ENCODE data around the gene TAS1R1. TPM values are rescaled to one million over a fixed set of nuclear protein-coding genes. Genes with fewer than 3 reads are reported as not detected.

The TAS1R1 gene
- total RNA-seq, 6 experiments from 2014 or later = 0.26 TPM; not detected in 5

DNA sequence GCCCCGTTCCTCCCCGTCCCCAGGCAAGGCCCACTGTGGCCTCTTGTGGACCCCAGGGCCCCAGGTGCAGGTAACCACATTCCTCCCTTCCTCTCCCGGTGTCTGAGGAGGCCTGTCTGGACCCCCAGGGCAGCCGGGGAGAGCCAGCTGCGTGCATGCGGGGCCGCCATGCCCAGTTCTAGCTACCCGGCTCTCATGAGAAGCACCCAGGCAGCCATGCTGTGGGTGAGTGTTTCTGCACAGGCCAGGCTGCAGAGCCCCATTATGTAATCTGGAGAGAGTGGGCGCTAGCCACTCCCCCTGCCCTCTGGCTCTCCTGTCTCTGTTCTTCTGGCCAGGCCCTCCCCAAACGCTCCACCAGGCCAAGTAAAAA is 45.2 kb upstream of the TAS1R1 start:
- no peaks in the 10 kb centered on the region for H3K27me3 ChIP-seq
- intact Hi-C loops (cut with DNase I) = no loop called here
- no peak overlapping the region for H3K27ac ChIP-seq
- TF ChIP-seq POLR2A (IDR thresholded peaks at IDR 0.05) (no peak), CTCF (IDR thresholded peaks at IDR 0.05) (no peak)
- ATAC-seq (peak in 3 of 4 donors; percentile 20 to 58 (median 44)), DNase-seq (no peak)
- 75% methylated on average over 2 of the region's 10 CpGs for WGBS (ENCODE audit: insufficient coverage, low coverage, low lambda C conversion rate, missing lambda C conversion rate)
- H3K36me3 ChIP-seq = no peaks in the 10 kb centered on the region
- H3K9me3 ChIP-seq = no peaks in the 10 kb centered on the region
- no peak overlapping the region for H3K4me3 ChIP-seq
- no peaks in the 10 kb centered on the region for H3K4me1 ChIP-seq

- no peak for DNase-seq
- Histone ChIP-seq H3K27ac (no peak overlapping the region), H3K4me3 (no peak overlapping the region), H3K9me3 (no peaks in the 10 kb centered on the region), H3K4me1 (no peaks in the 10 kb centered on the region), H3K36me3 (no peaks in the 10 kb centered on the region), H3K27me3 (no peaks in the 10 kb centered on the region)
- no peak for ATAC-seq
- intact Hi-C loops (cut with DNase I) = no loop called here
- TF ChIP-seq CTCF (IDR thresholded peaks at IDR 0.05) (no peak), POLR2A (IDR thresholded peaks at IDR 0.05) (no peak)
- 90% methylated on average over 4 of the region's 6 CpGs for WGBS (ENCODE audit: insufficient coverage, low coverage, low lambda C conversion rate, missing lambda C conversion rate)
Observed at GRCh38 chr1:6510493-6510892, 44.6 kb upstream of the TAS1R1 start.

DNA sequence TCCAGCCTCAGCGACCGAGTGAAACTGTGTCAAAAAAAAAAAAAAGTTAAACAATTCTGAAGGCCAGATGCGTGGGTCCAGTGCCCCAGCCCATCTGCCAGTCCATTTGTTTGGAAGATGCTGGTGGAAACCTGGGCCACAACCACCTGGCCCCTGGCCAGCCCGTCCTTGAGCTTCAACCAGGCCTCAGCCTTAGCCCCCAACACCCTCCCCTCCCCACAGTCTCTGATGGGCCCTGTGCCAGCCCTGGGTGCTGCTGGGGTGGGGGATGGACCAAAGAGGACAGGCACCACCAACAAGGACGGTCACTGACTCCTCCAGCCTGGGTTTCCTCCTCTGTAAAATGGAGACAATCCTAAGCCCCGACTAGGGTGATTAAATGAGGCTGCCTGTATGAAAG is 44.1 kb upstream of the TAS1R1 start:
- no peak overlapping the region for H3K4me3 ChIP-seq
- no peaks in the 10 kb centered on the region for H3K27me3 ChIP-seq
- intact Hi-C loops (cut with DNase I) = no loop called here
- no peaks in the 10 kb centered on the region for H3K36me3 ChIP-seq
- no peaks in the 10 kb centered on the region for H3K9me3 ChIP-seq
- TF ChIP-seq POLR2A (IDR thresholded peaks at IDR 0.05) (no peak), CTCF (IDR thresholded peaks at IDR 0.05) (no peak)
- no peak overlapping the region for H3K27ac ChIP-seq
- H3K4me1 ChIP-seq = no peaks in the 10 kb centered on the region
- ATAC-seq = no peak
- peak in 1 of 3 donors; percentile 40 for DNase-seq
- no CpG with 5 or more reads among the region's 6 CpGs for WGBS (ENCODE audit: insufficient coverage, low coverage, low lambda C conversion rate, missing lambda C conversion rate)

GRCh38 chr1:6511561-6512244 is 43.4 kb upstream of the TAS1R1 start:
- H3K4me3 ChIP-seq = no peak overlapping the region
- no peak overlapping the region for H3K27ac ChIP-seq
- no peaks in the 10 kb centered on the region for H3K9me3 ChIP-seq
- TF ChIP-seq CTCF (IDR thresholded peaks at IDR 0.05) = no peak
- TF ChIP-seq POLR2A (IDR thresholded peaks at IDR 0.05) = no peak
- no peak for ATAC-seq
- no peaks in the 10 kb centered on the region for H3K36me3 ChIP-seq
- WGBS (ENCODE audit: insufficient coverage, low coverage, low lambda C conversion rate, missing lambda C conversion rate) = 100% methylated on average over 1 of the region's 16 CpGs
- H3K27me3 ChIP-seq = no peaks in the 10 kb centered on the region
- DNase-seq = no peak
- intact Hi-C loops (cut with DNase I) = no loop called here
- H3K4me1 ChIP-seq = no peaks in the 10 kb centered on the region

All from right lobe of liver (tissue), 6 donors.